HAP-1 (cell line): ENCODE results near the gene C12orf42.

Experiments used
- DNase-seq, 2 experiments: peaks; one replicate each; pipeline ENCODE4 v3.0.0-alpha.2; 2016 to 2020; ENCODE audit warnings: low spot score in 2 of 2
- H3K27me3 ChIP-seq: fragments of 250-450 bp; sonication (Bioruptor Pico); 2 replicates; pipeline ENCODE4 v1.5.1; 2020; ENCODE audit warnings: low read depth, mild to moderate bottlenecking, moderate library complexity
- H3K36me3 ChIP-seq: fragments of 250-450 bp; sonication (Bioruptor Pico); replicated peaks from 2 replicates; pipeline ENCODE4 v1.5.1; 2020; ENCODE audit warnings: mild to moderate bottlenecking
- H3K4me1 ChIP-seq: fragments of 250-450 bp; sonication (Bioruptor Pico); 2 replicates; pipeline ENCODE4 v1.5.1; 2020; ENCODE audit warnings: mild to moderate bottlenecking
- H3K4me3 ChIP-seq: fragments of 250-450 bp; sonication (Bioruptor Pico); 2 replicates; pipeline ENCODE4 v1.5.1; 2020; ENCODE audit warnings: mild to moderate bottlenecking, moderate library complexity
- H3K9me3 ChIP-seq: fragments of 250-450 bp; sonication (Bioruptor Pico); 2 replicates; pipeline ENCODE4 v1.5.1; 2020; ENCODE audit warnings: mild to moderate bottlenecking, moderate library complexity
- in situ Hi-C: fragments of 300-500 bp; cut with MboI; formaldehyde crosslinking; loops from 3 replicates; pipeline ENCODE4 v1.14.3; 2020; ENCODE audit warnings: low sequenced_read_pairs, inconsistent platforms, mixed read lengths

The C12orf42 gene

DNA sequence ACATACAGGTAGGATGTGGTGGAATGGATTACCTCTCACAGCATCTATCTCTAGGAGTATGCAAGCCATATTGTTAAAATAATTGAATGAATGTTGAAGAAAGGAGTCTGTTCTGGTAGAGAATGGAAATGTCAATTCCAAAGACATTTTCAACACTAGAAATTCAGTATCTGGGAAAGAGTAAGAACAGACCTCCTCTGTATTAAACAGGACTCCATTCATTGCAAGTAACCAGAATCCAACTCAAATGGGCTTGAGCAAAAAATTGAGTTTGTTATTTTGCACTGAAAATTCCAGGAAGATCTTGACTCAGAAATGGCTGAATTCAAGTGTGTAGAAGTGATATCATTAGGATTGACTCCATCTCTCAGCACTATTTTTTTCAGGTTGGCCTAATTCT, 168.1 kb downstream of the C12orf42 start:
- no peaks in the 10 kb centered on the region for H3K9me3 ChIP-seq
- H3K27me3 ChIP-seq = no peaks in the 10 kb centered on the region
- no peaks in the 10 kb centered on the region for H3K4me1 ChIP-seq
- H3K4me3 ChIP-seq = no peak overlapping the region
- no peak for DNase-seq
- in situ Hi-C loops = no loop called here
- no peaks in the 10 kb centered on the region for H3K36me3 ChIP-seq

- H3K4me1 ChIP-seq = no peaks in the 10 kb centered on the region
- DNase-seq = peak in 1 of 2 experiments; percentile 8
- H3K27me3 ChIP-seq = no peaks in the 10 kb centered on the region
- H3K9me3 ChIP-seq = no peaks in the 10 kb centered on the region
- no peaks in the 10 kb centered on the region for H3K36me3 ChIP-seq
- in situ Hi-C loops = no loop called here
- H3K4me3 ChIP-seq = no peak overlapping the region
Observed at GRCh38 chr12:103326190-103326589, 169.6 kb downstream of the C12orf42 start.

DNA sequence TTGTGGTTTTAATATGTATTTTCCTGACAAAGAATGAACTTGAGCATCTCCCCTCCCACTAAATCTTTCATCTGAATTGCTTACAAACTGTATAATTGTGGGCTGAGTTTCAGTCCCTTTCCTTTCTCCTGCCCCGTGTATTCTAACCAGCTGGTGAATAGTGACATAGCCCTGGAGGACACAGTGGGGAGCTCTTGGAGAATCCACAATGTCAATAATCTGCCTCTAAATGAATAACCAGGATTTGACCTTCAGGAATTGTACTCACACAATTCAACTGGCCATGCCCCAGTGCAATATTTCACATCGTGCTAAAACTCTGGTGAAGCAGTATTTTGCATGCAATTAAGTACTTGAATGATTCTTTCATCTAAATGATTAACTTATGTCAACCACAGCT, 177.2 kb downstream of the C12orf42 start:
- DNase-seq = no peak
- no peaks in the 10 kb centered on the region for H3K9me3 ChIP-seq
- in situ Hi-C loops = no loop called here
- H3K4me1 ChIP-seq = no peaks in the 10 kb centered on the region
- no peaks in the 10 kb centered on the region for H3K36me3 ChIP-seq
- no peaks in the 10 kb centered on the region for H3K27me3 ChIP-seq
- no peak overlapping the region for H3K4me3 ChIP-seq

DNA sequence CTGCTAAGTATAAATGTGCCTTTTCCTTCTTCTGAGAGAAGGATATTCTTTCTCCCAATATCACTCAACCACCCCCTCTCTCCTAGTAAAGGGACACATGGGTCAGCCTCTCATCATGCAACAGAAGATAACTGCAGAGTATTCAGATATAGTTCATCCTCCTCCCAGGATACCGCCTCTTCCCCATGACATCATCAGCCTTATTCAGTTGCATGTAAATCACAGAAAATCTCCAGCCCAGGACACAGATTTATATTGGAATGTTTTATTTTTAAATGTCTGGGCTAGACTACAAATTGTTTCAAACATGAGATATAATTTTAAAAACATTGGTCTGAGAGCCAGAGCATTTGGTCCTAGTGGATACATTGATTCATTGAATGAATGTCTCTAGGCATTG, 178.5 kb downstream of the C12orf42 start:
- no peak overlapping the region for H3K4me3 ChIP-seq
- in situ Hi-C loops = no loop called here
- no peaks in the 10 kb centered on the region for H3K9me3 ChIP-seq
- H3K27me3 ChIP-seq = no peaks in the 10 kb centered on the region
- H3K36me3 ChIP-seq = no peaks in the 10 kb centered on the region
- DNase-seq = no peak
- H3K4me1 ChIP-seq = no peaks in the 10 kb centered on the region

- Histone ChIP-seq H3K27me3 (no peaks in the 10 kb centered on the region), H3K9me3 (no peaks in the 10 kb centered on the region), H3K4me1 (no peaks in the 10 kb centered on the region), H3K4me3 (no peak overlapping the region), H3K36me3 (no peaks in the 10 kb centered on the region)
- in situ Hi-C loops = no loop called here
- no peak for DNase-seq
Observed at GRCh38 chr12:103314786-103315185, 181.0 kb downstream of the C12orf42 start.

DNA sequence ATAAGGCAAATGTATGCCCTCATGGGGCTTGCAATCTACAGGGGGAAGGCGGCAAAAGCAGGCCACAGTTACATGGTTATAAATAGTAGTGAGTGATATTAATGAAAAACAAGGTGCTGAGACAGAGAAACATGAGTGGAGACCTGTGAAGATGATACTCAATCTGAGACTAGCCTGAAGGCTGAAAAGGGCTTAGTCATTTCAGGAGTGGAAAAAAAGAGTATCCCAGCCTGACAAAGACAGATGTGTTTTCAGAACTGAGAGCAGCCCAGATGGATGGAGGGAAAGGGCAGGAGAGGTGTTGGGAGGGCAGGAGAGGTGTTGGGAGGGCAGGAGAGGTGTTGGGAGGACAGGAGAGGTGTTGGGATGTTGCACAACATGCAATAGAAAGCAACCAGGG, 181.9 kb downstream of the C12orf42 start:
- DNase-seq = no peak
- Histone ChIP-seq H3K4me1 (no peaks in the 10 kb centered on the region), H3K9me3 (no peaks in the 10 kb centered on the region), H3K4me3 (no peak overlapping the region), H3K36me3 (no peaks in the 10 kb centered on the region), H3K27me3 (no peaks in the 10 kb centered on the region)
- in situ Hi-C loops = no loop called here

DNA sequence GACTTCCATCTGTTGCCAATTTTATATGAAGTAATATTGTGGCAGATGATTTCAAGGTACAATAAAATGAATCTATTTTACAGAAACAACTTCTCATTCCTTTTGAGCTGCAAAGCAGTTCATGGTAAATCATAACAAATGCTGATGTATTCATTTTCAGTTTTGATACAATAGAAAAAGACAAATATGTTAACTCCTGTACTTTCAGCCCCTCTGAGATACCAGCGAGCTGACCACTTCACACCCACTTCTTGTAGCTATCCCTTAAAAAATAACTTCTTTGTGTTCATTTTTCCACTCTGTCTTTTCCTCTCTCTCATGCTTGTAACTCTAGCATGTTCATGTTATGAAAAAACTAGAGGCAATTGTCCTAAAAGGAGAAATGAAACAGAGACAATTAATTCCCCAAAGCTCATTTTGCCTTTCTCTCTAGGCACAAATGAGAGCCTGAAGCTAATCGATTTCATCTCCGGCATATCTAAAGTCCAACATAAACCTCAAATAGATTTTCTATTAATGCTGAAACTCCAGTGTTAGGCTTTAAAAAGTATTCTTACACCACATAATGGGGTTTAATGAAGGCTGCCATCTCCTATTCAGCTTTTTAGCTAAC, 182.9 kb downstream of the C12orf42 start:
- H3K36me3 ChIP-seq = no peaks in the 10 kb centered on the region
- no peak for DNase-seq
- in situ Hi-C loops = no loop called here
- H3K27me3 ChIP-seq = no peaks in the 10 kb centered on the region
- no peaks in the 10 kb centered on the region for H3K4me1 ChIP-seq
- no peak overlapping the region for H3K4me3 ChIP-seq
- H3K9me3 ChIP-seq = no peaks in the 10 kb centered on the region

- Histone ChIP-seq H3K4me1 (no peaks in the 10 kb centered on the region), H3K9me3 (no peaks in the 10 kb centered on the region), H3K4me3 (no peak overlapping the region), H3K36me3 (no peaks in the 10 kb centered on the region), H3K27me3 (no peaks in the 10 kb centered on the region)
- in situ Hi-C loops = no loop called here
- no peak for DNase-seq
Observed at GRCh38 chr12:103310546-103311270, 185.1 kb downstream of the C12orf42 start.

- Histone ChIP-seq H3K4me1 (no peaks in the 10 kb centered on the region), H3K9me3 (no peaks in the 10 kb centered on the region), H3K4me3 (no peak overlapping the region), H3K27me3 (no peaks in the 10 kb centered on the region), H3K36me3 (no peaks in the 10 kb centered on the region)
- no peak for DNase-seq
- in situ Hi-C loops = no loop called here
Observed at GRCh38 chr12:103308396-103308795, 187.4 kb downstream of the C12orf42 start.

DNA sequence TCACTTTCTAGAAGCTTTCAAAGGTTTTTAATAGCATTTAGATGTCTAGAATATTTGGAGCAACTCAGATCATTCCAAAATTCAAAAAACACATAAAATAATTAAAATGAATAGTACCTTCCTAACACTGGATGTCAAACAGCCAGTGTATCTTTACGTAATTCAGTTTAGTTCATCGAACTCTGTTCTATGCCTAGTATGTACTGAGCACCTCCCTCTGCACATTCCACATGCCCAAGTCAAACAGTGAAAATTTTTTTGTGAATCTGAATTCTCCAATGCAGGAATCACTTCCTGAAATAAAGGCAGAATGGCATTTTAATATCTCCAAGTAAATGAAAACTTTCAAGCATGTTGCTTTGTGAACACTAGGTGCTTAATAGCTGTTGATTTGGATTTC, 192.3 kb downstream of the C12orf42 start:
- in situ Hi-C loops = no loop called here
- no peaks in the 10 kb centered on the region for H3K9me3 ChIP-seq
- H3K36me3 ChIP-seq = no peaks in the 10 kb centered on the region
- DNase-seq = no peak
- no peak overlapping the region for H3K4me3 ChIP-seq
- no peaks in the 10 kb centered on the region for H3K4me1 ChIP-seq
- H3K27me3 ChIP-seq = no peaks in the 10 kb centered on the region

DNA sequence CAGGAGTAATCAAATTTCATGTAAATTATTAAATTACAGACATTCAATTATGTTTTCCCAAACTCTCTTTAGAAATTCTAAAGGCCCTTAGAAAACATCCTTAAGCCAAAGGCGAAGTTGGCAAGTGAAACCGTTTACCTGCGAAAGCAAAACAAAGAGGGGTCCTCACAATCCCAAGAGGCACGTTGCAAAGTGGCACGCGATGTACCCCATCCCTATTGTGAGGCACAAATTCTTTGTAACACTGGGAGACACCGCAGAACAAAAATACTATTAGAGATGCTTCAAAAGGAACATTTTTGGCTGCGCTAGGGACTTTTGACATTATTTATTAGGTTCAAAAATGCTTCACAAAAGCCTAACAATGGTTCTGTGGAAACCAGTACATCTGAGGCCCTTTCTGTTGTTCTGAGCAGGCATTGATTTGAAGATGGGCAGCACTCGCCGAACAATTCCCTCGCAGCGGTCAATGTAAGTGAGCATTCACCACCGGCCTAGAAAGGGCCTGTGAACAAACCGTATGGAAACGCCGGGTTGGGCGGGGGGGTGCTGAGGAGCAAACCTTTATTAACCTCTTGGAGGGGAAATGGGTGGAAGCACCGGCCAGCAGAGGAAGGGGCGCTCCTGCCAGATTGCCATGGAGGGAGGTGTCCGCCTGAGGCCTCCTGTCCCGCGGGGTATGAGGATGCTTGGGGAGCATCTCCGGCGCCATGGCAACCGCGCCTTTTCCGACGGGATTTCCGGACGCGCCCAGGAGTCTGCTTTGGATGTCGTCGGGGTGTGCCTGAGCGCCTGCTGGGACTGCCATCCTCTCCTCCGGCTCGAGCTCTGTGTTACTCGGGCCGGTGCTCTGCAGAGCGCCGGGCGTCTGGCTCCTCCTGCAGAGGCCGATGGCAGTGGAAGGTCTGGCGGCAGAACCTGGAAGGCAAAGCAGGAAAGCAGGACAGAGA, 193.9 kb downstream of the C12orf42 start:
- H3K9me3 ChIP-seq = no peaks in the 10 kb centered on the region
- H3K4me1 ChIP-seq = no peaks in the 10 kb centered on the region
- H3K36me3 ChIP-seq = no peaks in the 10 kb centered on the region
- no peak overlapping the region for H3K4me3 ChIP-seq
- H3K27me3 ChIP-seq = no peaks in the 10 kb centered on the region
- no peak for DNase-seq
- in situ Hi-C loops = no loop called here

DNA sequence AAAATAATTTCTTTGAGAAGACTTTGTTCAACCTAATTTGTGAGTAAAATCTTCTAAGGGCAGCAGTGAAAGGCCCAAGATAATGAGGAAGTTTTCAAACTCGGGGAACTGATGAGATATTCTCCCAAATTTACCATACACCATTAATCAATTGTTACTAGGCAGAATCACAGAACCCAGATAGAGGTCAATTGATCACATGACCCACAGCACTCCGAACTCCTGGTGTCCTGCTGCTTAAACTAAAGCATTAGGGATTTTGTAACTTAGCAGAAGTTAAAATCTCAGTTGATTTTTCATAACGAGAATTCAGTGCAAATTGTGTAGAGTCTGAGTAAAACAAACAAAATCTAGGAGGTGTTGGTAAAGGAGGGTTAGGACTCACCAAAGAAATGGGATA, 207.8 kb downstream of the C12orf42 start:
- in situ Hi-C loops = no loop called here
- H3K4me1 ChIP-seq = no peaks in the 10 kb centered on the region
- H3K27me3 ChIP-seq = no peaks in the 10 kb centered on the region
- H3K36me3 ChIP-seq = no peaks in the 10 kb centered on the region
- DNase-seq = no peak
- H3K4me3 ChIP-seq = no peak overlapping the region
- H3K9me3 ChIP-seq = no peaks in the 10 kb centered on the region

DNA sequence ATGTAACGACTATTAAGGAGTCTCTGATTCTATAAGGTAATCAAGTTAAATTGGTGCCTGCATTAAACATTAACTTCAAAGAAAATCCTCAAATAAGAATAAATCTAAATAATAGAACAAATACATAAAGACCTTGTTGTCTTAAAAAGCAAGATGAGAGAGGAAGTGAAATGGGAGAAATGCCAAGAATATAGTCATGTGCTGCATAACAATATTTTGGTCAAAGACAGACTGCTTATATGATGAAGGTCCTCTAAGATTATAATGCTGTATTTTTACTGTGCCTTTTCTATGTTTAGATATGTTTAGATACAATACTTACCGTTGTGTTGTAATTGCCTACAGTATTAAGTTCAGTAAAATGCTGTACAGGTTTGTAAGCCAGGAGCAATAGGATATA, 213.6 kb downstream of the C12orf42 start:
- DNase-seq = no peak
- no peaks in the 10 kb centered on the region for H3K36me3 ChIP-seq

DNA sequence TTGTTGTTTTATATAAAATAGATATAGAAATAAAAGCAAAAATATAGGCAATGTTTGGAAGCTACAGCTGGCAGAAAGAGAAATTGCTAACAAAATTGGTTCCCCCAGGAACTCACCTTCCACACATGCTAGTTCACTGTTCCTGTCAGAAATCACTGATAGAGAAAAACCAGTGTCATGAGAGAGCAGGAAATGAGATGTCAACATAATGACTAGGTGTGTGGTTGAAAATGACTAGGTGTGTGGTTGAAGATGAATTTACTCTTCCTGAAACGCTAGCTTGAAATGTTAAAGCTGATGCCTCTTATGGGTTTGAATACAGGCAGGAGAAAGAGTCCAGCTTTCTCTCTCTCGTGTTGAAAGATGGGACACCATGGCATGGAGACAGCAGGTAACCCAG, 216.3 kb downstream of the C12orf42 start:
- in situ Hi-C loops = no loop called here
- H3K4me3 ChIP-seq = no peak overlapping the region
- no peak for DNase-seq

More for the DNA sequence above, 213.6 kb downstream of the C12orf42 start:
- Histone ChIP-seq H3K4me3 (no peak overlapping the region), H3K9me3 (no peaks in the 10 kb centered on the region), H3K4me1 (no peaks in the 10 kb centered on the region), H3K27me3 (no peaks in the 10 kb centered on the region)
- in situ Hi-C loops = no loop called here

More for the DNA sequence above, 216.3 kb downstream of the C12orf42 start:
- no peaks in the 10 kb centered on the region for H3K9me3 ChIP-seq
- H3K4me1 ChIP-seq = no peaks in the 10 kb centered on the region
- no peaks in the 10 kb centered on the region for H3K27me3 ChIP-seq
- no peaks in the 10 kb centered on the region for H3K36me3 ChIP-seq
